ENCODE results near the gene SHKBP1.
A peak's percentile ranks its signal among the peaks of the same experiment; 100 is the strongest.
"Not testable (repeated sequence)": the region's sequence is repeated elsewhere in the genome, so short reads cannot be mapped to it uniquely, and the experiment has no call there.

The SHKBP1 gene

GRCh38 chr19:40550951-40551350 is 25.7 kb upstream of the SHKBP1 start:
- no peak for TF ChIP-seq Cebpa-rat (IDR thresholded peaks at IDR 0.05)
- Histone ChIP-seq H3K36me3 (no peaks in the 10 kb centered on the region), H3K9ac (no peak overlapping the region), H4K20me1 (no peaks in the 10 kb centered on the region; a peak in 1 of 22 replicates), H3K27me3 (peaks cover 30 to 42% (median 33%) of the 10 kb centered on the region in 11 experiments), H3K4me1 (peaks cover 0 to 10% (median 0%) of the 10 kb centered on the region in 10 experiments; a peak in 4 of 20 replicates), H3K9me3 (replicated peaks in 1 of 11) (peaks cover 8 to 9% (median 8%) of the 10 kb centered on the region in 11 experiments), H3K4me3 (no peak overlapping the region), H3K4me2 (no peak overlapping the region), H3K27ac (no peak overlapping the region)

- H4K20me1 ChIP-seq = no peaks in the 10 kb centered on the region; a peak in 1 of 22 replicates
- no peak overlapping the region for H3K4me3 ChIP-seq
- peaks cover 0 to 10% (median 0%) of the 10 kb centered on the region in 10 experiments; a peak in 4 of 20 replicates for H3K4me1 ChIP-seq
- no peak overlapping the region for H3K9ac ChIP-seq
- H3K27me3 ChIP-seq = peaks cover 30 to 42% (median 33%) of the 10 kb centered on the region in 11 experiments
- no peak for TF ChIP-seq Cebpa-rat (IDR thresholded peaks at IDR 0.05)
- H3K36me3 ChIP-seq = no peaks in the 10 kb centered on the region
- H3K9me3 ChIP-seq (replicated peaks in 1 of 11) = no peaks in the 10 kb centered on the region
- no peak overlapping the region for H3K27ac ChIP-seq
- H3K4me2 ChIP-seq = no peak overlapping the region
Observed at GRCh38 chr19:40552848-40553247, 23.8 kb upstream of the SHKBP1 start.

GRCh38 chr19:40553885-40554857 is 22.5 kb upstream of the SHKBP1 start:
- H3K4me2 ChIP-seq = peak overlapping the region in 3 of 11 experiments; percentile 5 to 17 (median 7); a peak in 2 of 22 replicates
- TF ChIP-seq Cebpa-rat (IDR thresholded peaks at IDR 0.05) = no peak
- H3K27me3 ChIP-seq = peaks cover 24 to 37% (median 32%) of the 10 kb centered on the region in 11 experiments
- H3K4me3 ChIP-seq = no peak overlapping the region
- H3K36me3 ChIP-seq = no peaks in the 10 kb centered on the region
- no peak overlapping the region for H3K27ac ChIP-seq
- H3K4me1 ChIP-seq = peaks cover 0 to 7% (median 0%) of the 10 kb centered on the region in 10 experiments; a peak in 4 of 20 replicates
- no peaks in the 10 kb centered on the region for H3K9me3 ChIP-seq (replicated peaks in 1 of 11)
- no peak overlapping the region for H3K9ac ChIP-seq
- no peaks in the 10 kb centered on the region; a peak in 1 of 22 replicates for H4K20me1 ChIP-seq

- Histone ChIP-seq H3K27me3 (peaks cover 24 to 37% (median 32%) of the 10 kb centered on the region in 11 experiments), H4K20me1 (no peaks in the 10 kb centered on the region; a peak in 1 of 22 replicates), H3K27ac (no peak overlapping the region), H3K36me3 (no peaks in the 10 kb centered on the region), H3K4me2 (no peak overlapping the region), H3K4me1 (peaks cover 0 to 7% (median 0%) of the 10 kb centered on the region in 10 experiments; a peak in 4 of 20 replicates), H3K9ac (no peak overlapping the region), H3K4me3 (no peak overlapping the region), H3K9me3 (replicated peaks in 1 of 11) (no peaks in the 10 kb centered on the region)
- TF ChIP-seq Cebpa-rat (IDR thresholded peaks at IDR 0.05) = no peak
Observed at GRCh38 chr19:40555978-40556689, 20.5 kb upstream of the SHKBP1 start.

GRCh38 chr19:40556953-40557530 is 19.6 kb upstream of the SHKBP1 start:
- H3K36me3 ChIP-seq = no peaks in the 10 kb centered on the region
- H3K4me1 ChIP-seq = peaks cover 0 to 12% (median 4%) of the 10 kb centered on the region in 10 experiments; a peak in 13 of 20 replicates
- H3K4me2 ChIP-seq = no peak overlapping the region
- no peak overlapping the region for H3K27ac ChIP-seq
- peaks cover 24 to 37% (median 32%) of the 10 kb centered on the region in 11 experiments for H3K27me3 ChIP-seq
- no peaks in the 10 kb centered on the region; a peak in 1 of 22 replicates for H4K20me1 ChIP-seq
- no peak for TF ChIP-seq Cebpa-rat (IDR thresholded peaks at IDR 0.05)
- H3K9me3 ChIP-seq (replicated peaks in 1 of 11) = no peaks in the 10 kb centered on the region
- H3K4me3 ChIP-seq = no peak overlapping the region
- H3K9ac ChIP-seq = no peak overlapping the region

- TF ChIP-seq Cebpa-rat (IDR thresholded peaks at IDR 0.05) = no peak
Observed at GRCh38 chr19:40559394-40559793, 17.3 kb upstream of the SHKBP1 start.

GRCh38 chr19:40560092-40560507 is 16.6 kb upstream of the SHKBP1 start:
- H3K36me3 ChIP-seq = no peaks in the 10 kb centered on the region
- H3K27ac ChIP-seq = no peak overlapping the region
- no peak overlapping the region for H3K4me2 ChIP-seq
- H3K27me3 ChIP-seq = peaks cover 0 to 9% (median 6%) of the 10 kb centered on the region in 11 experiments; a peak in 11 of 22 replicates
- peaks cover 0 to 7% (median 6%) of the 10 kb centered on the region in 10 experiments; a peak in 12 of 20 replicates for H3K4me1 ChIP-seq
- H3K9me3 ChIP-seq (replicated peaks in 1 of 11) = no peaks in the 10 kb centered on the region
- no peak overlapping the region for H3K9ac ChIP-seq
- no peak overlapping the region for H3K4me3 ChIP-seq
- no peak for TF ChIP-seq Cebpa-rat (IDR thresholded peaks at IDR 0.05)
- H4K20me1 ChIP-seq = no peaks in the 10 kb centered on the region

More at GRCh38 chr19:40559394-40559793, 17.3 kb upstream of the SHKBP1 start:
- H4K20me1 ChIP-seq = no peaks in the 10 kb centered on the region; a peak in 1 of 22 replicates
- no peaks in the 10 kb centered on the region for H3K36me3 ChIP-seq
- peaks cover 6 to 16% (median 13%) of the 10 kb centered on the region in 11 experiments for H3K27me3 ChIP-seq
- no peak overlapping the region for H3K9ac ChIP-seq
- H3K9me3 ChIP-seq (replicated peaks in 1 of 11) = no peaks in the 10 kb centered on the region
- peaks cover 0 to 7% (median 6%) of the 10 kb centered on the region in 10 experiments; a peak in 12 of 20 replicates for H3K4me1 ChIP-seq
- no peak overlapping the region for H3K27ac ChIP-seq
- no peak overlapping the region for H3K4me2 ChIP-seq
- H3K4me3 ChIP-seq = no peak overlapping the region

GRCh38 chr19:40561947-40562346 is 14.7 kb upstream of the SHKBP1 start:
- no peaks in the 10 kb centered on the region for H3K9me3 ChIP-seq (replicated peaks in 1 of 11)
- no peak overlapping the region for H3K4me3 ChIP-seq
- peaks cover 0 to 7% (median 6%) of the 10 kb centered on the region in 10 experiments; a peak in 12 of 20 replicates for H3K4me1 ChIP-seq
- H4K20me1 ChIP-seq = no peaks in the 10 kb centered on the region; a peak in 1 of 22 replicates
- H3K36me3 ChIP-seq = no peaks in the 10 kb centered on the region
- peaks cover 10 to 18% (median 14%) of the 10 kb centered on the region in 11 experiments for H3K27me3 ChIP-seq
- no peak overlapping the region for H3K27ac ChIP-seq
- H3K9ac ChIP-seq = no peak overlapping the region
- no peak for TF ChIP-seq Cebpa-rat (IDR thresholded peaks at IDR 0.05)
- peak overlapping the region in 7 of 11 experiments; percentile 8 to 42 (median 21); a peak in 6 of 22 replicates for H3K4me2 ChIP-seq

- H3K4me1 ChIP-seq; H3K4me3 ChIP-seq; H4K20me1 ChIP-seq; H3K27ac ChIP-seq; H3K4me2 ChIP-seq; H3K9ac ChIP-seq; H3K9me3 ChIP-seq (replicated peaks in 1 of 11); H3K36me3 ChIP-seq: not testable (repeated sequence)
- peaks cover 29 to 43% (median 39%) of the 10 kb centered on the region in 11 experiments for H3K27me3 ChIP-seq
Observed at GRCh38 chr19:40564535-40564934, 12.1 kb upstream of the SHKBP1 start.

Data from BLaER1 treated with 17β-estradiol and CSF1 and Interleukin-3, amounts not matched to agents 10 nM and 100 nM (cell line).